ENCODE data around the gene TXNDC2. TPM values are rescaled to one million over a fixed set of nuclear protein-coding genes. Genes with fewer than 3 reads are reported as not detected.

The TXNDC2 gene
- polyA plus RNA-seq, 2 donors, result 0.06 TPM; not detected in 1

GRCh38 chr18:9926223-9926894, 40.6 kb downstream of the TXNDC2 start:
- Histone ChIP-seq H3K27me3 (ENCODE audit: control insufficient read depth in 1 of 2, insufficient read depth in 2 of 2, low read length in 2 of 2) (no peaks in the 10 kb centered on the region), H3K27ac (ENCODE audit: low read depth in 2 of 2, low read length in 1 of 2) (no peak overlapping the region), H3K4me3 (ENCODE audit: low read depth in 1 of 2, low read length in 2 of 2) (no peak overlapping the region), H3K9me3 (ENCODE audit: control insufficient read depth in 2 of 2, insufficient read depth in 1 of 2, low read depth in 1 of 2, low read length in 1 of 2) (no peaks in the 10 kb centered on the region), H3K36me3 (ENCODE audit: control insufficient read depth in 2 of 2, insufficient read depth in 2 of 2, low read length in 1 of 2) (no peaks in the 10 kb centered on the region), H3K4me1 (ENCODE audit: control insufficient read depth in 2 of 2, insufficient read depth in 2 of 2, low read length in 1 of 2) (no peaks in the 10 kb centered on the region)
- 69 to 86% methylated on average over 2 of the region's 2 CpGs for WGBS, 2 donors

- H3K4me3 ChIP-seq (ENCODE audit: low read depth in 1 of 2, low read length in 2 of 2), result no peak overlapping the region
- no peaks in the 10 kb centered on the region for H3K9me3 ChIP-seq (ENCODE audit: control insufficient read depth in 2 of 2, insufficient read depth in 1 of 2, low read depth in 1 of 2, low read length in 1 of 2)
- 36 to 39% methylated on average over 1 of the region's 1 CpG for WGBS, 2 donors
- H3K27me3 ChIP-seq (ENCODE audit: control insufficient read depth in 1 of 2, insufficient read depth in 2 of 2, low read length in 2 of 2), result no peaks in the 10 kb centered on the region
- no peaks in the 10 kb centered on the region for H3K4me1 ChIP-seq (ENCODE audit: control insufficient read depth in 2 of 2, insufficient read depth in 2 of 2, low read length in 1 of 2)
- H3K36me3 ChIP-seq (ENCODE audit: control insufficient read depth in 2 of 2, insufficient read depth in 2 of 2, low read length in 1 of 2), result no peaks in the 10 kb centered on the region
- no peak overlapping the region for H3K27ac ChIP-seq (ENCODE audit: low read depth in 2 of 2, low read length in 1 of 2)
Measured at GRCh38 chr18:9926977-9927376, 41.2 kb downstream of the TXNDC2 start.

GRCh38 chr18:9927392-9928063, 41.8 kb downstream of the TXNDC2 start:
- H3K27ac ChIP-seq (ENCODE audit: low read depth in 2 of 2, low read length in 1 of 2), result no peak overlapping the region

GRCh38 chr18:9928646-9929259, 43.0 kb downstream of the TXNDC2 start:
- Histone ChIP-seq H3K9me3 (ENCODE audit: control insufficient read depth in 2 of 2, insufficient read depth in 1 of 2, low read depth in 1 of 2, low read length in 1 of 2) (no peaks in the 10 kb centered on the region), H3K27me3 (ENCODE audit: control insufficient read depth in 1 of 2, insufficient read depth in 2 of 2, low read length in 2 of 2) (no peaks in the 10 kb centered on the region), H3K27ac (ENCODE audit: low read depth in 2 of 2, low read length in 1 of 2) (no peak overlapping the region), H3K36me3 (ENCODE audit: control insufficient read depth in 2 of 2, insufficient read depth in 2 of 2, low read length in 1 of 2) (no peaks in the 10 kb centered on the region), H3K4me3 (ENCODE audit: low read depth in 1 of 2, low read length in 2 of 2) (no peak overlapping the region), H3K4me1 (ENCODE audit: control insufficient read depth in 2 of 2, insufficient read depth in 2 of 2, low read length in 1 of 2) (no peaks in the 10 kb centered on the region)
- 77 to 79% methylated on average over 5 of the region's 5 CpGs for WGBS, 2 donors

More at GRCh38 chr18:9927392-9928063, 41.8 kb downstream of the TXNDC2 start:
- Histone ChIP-seq H3K36me3 (ENCODE audit: control insufficient read depth in 2 of 2, insufficient read depth in 2 of 2, low read length in 1 of 2) (no peaks in the 10 kb centered on the region), H3K4me1 (ENCODE audit: control insufficient read depth in 2 of 2, insufficient read depth in 2 of 2, low read length in 1 of 2) (no peaks in the 10 kb centered on the region), H3K27me3 (ENCODE audit: control insufficient read depth in 1 of 2, insufficient read depth in 2 of 2, low read length in 2 of 2) (no peaks in the 10 kb centered on the region), H3K9me3 (ENCODE audit: control insufficient read depth in 2 of 2, insufficient read depth in 1 of 2, low read depth in 1 of 2, low read length in 1 of 2) (no peaks in the 10 kb centered on the region), H3K4me3 (ENCODE audit: low read depth in 1 of 2, low read length in 2 of 2) (no peak overlapping the region)
- WGBS, 2 donors, result 72% methylated on average over 2 of the region's 2 CpGs

GRCh38 chr18:9930299-9930884, 44.6 kb downstream of the TXNDC2 start:
- H3K27me3 ChIP-seq (ENCODE audit: control insufficient read depth in 1 of 2, insufficient read depth in 2 of 2, low read length in 2 of 2), result no peaks in the 10 kb centered on the region
- no peak overlapping the region for H3K4me3 ChIP-seq (ENCODE audit: low read depth in 1 of 2, low read length in 2 of 2)
- no peaks in the 10 kb centered on the region for H3K9me3 ChIP-seq (ENCODE audit: control insufficient read depth in 2 of 2, insufficient read depth in 1 of 2, low read depth in 1 of 2, low read length in 1 of 2)
- H3K4me1 ChIP-seq (ENCODE audit: control insufficient read depth in 2 of 2, insufficient read depth in 2 of 2, low read length in 1 of 2), result no peaks in the 10 kb centered on the region
- H3K36me3 ChIP-seq (ENCODE audit: control insufficient read depth in 2 of 2, insufficient read depth in 2 of 2, low read length in 1 of 2), result no peaks in the 10 kb centered on the region
- WGBS, 2 donors, result 82 to 86% methylated on average over 3 of the region's 3 CpGs
- no peak overlapping the region for H3K27ac ChIP-seq (ENCODE audit: low read depth in 2 of 2, low read length in 1 of 2)

GRCh38 chr18:9931146-9931545, 45.4 kb downstream of the TXNDC2 start:
- 41 to 68% methylated on average over 1 of the region's 1 CpG for WGBS, 2 donors
- no peaks in the 10 kb centered on the region for H3K27me3 ChIP-seq (ENCODE audit: control insufficient read depth in 1 of 2, insufficient read depth in 2 of 2, low read length in 2 of 2)
- no peaks in the 10 kb centered on the region for H3K4me1 ChIP-seq (ENCODE audit: control insufficient read depth in 2 of 2, insufficient read depth in 2 of 2, low read length in 1 of 2)
- H3K36me3 ChIP-seq (ENCODE audit: control insufficient read depth in 2 of 2, insufficient read depth in 2 of 2, low read length in 1 of 2), result no peaks in the 10 kb centered on the region
- no peaks in the 10 kb centered on the region for H3K9me3 ChIP-seq (ENCODE audit: control insufficient read depth in 2 of 2, insufficient read depth in 1 of 2, low read depth in 1 of 2, low read length in 1 of 2)
- no peak overlapping the region for H3K27ac ChIP-seq (ENCODE audit: low read depth in 2 of 2, low read length in 1 of 2)
- H3K4me3 ChIP-seq (ENCODE audit: low read depth in 1 of 2, low read length in 2 of 2), result no peak overlapping the region

GRCh38 chr18:9931678-9932077, 45.9 kb downstream of the TXNDC2 start:
- Histone ChIP-seq H3K9me3 (ENCODE audit: control insufficient read depth in 2 of 2, insufficient read depth in 1 of 2, low read depth in 1 of 2, low read length in 1 of 2) (no peaks in the 10 kb centered on the region), H3K36me3 (ENCODE audit: control insufficient read depth in 2 of 2, insufficient read depth in 2 of 2, low read length in 1 of 2) (no peaks in the 10 kb centered on the region), H3K4me3 (ENCODE audit: low read depth in 1 of 2, low read length in 2 of 2) (no peak overlapping the region), H3K27ac (ENCODE audit: low read depth in 2 of 2, low read length in 1 of 2) (no peak overlapping the region), H3K4me1 (ENCODE audit: control insufficient read depth in 2 of 2, insufficient read depth in 2 of 2, low read length in 1 of 2) (no peaks in the 10 kb centered on the region), H3K27me3 (ENCODE audit: control insufficient read depth in 1 of 2, insufficient read depth in 2 of 2, low read length in 2 of 2) (no peaks in the 10 kb centered on the region)
- 75 to 82% methylated on average over 5 of the region's 5 CpGs for WGBS, 2 donors

- H3K9me3 ChIP-seq (ENCODE audit: control insufficient read depth in 2 of 2, insufficient read depth in 1 of 2, low read depth in 1 of 2, low read length in 1 of 2), result no peaks in the 10 kb centered on the region
- H3K36me3 ChIP-seq (ENCODE audit: control insufficient read depth in 2 of 2, insufficient read depth in 2 of 2, low read length in 1 of 2), result peaks cover 0 to 4% of the 10 kb centered on the region in 2 donors
- H3K4me3 ChIP-seq (ENCODE audit: low read depth in 1 of 2, low read length in 2 of 2), result no peak overlapping the region
- H3K27ac ChIP-seq (ENCODE audit: low read depth in 2 of 2, low read length in 1 of 2), result no peak overlapping the region
- H3K4me1 ChIP-seq (ENCODE audit: control insufficient read depth in 2 of 2, insufficient read depth in 2 of 2, low read length in 1 of 2), result no peaks in the 10 kb centered on the region
- no peaks in the 10 kb centered on the region for H3K27me3 ChIP-seq (ENCODE audit: control insufficient read depth in 1 of 2, insufficient read depth in 2 of 2, low read length in 2 of 2)
- WGBS, 2 donors, result 72 to 89% methylated on average over 3 of the region's 3 CpGs
Measured at GRCh38 chr18:9933865-9934264, 48.1 kb downstream of the TXNDC2 start.

DNA sequence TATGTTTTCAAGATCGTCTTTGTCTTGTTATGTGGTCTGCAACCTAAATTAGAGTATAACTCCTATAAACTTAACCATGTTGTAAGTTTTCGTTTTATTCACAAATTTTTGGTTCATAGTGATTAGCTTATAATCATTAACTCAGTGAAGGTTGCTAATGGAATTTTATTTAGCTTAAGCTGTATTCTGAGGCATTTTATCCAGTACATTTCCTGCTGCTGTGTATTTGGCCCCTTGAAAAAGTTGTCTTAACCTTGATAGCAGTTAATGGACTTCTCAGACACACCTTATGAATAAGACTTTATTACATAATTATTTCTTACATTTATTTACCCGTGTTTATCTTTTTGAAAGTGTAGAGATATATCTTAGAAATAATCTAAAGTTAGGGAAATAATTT, 48.5 kb downstream of the TXNDC2 start:
- Histone ChIP-seq H3K27me3 (ENCODE audit: control insufficient read depth in 1 of 2, insufficient read depth in 2 of 2, low read length in 2 of 2) (no peaks in the 10 kb centered on the region), H3K4me1 (ENCODE audit: control insufficient read depth in 2 of 2, insufficient read depth in 2 of 2, low read length in 1 of 2) (no peaks in the 10 kb centered on the region), H3K9me3 (ENCODE audit: control insufficient read depth in 2 of 2, insufficient read depth in 1 of 2, low read depth in 1 of 2, low read length in 1 of 2) (no peaks in the 10 kb centered on the region), H3K27ac (ENCODE audit: low read depth in 2 of 2, low read length in 1 of 2) (no peak overlapping the region), H3K36me3 (ENCODE audit: control insufficient read depth in 2 of 2, insufficient read depth in 2 of 2, low read length in 1 of 2) (peaks cover 0 to 4% of the 10 kb centered on the region in 2 donors), H3K4me3 (ENCODE audit: low read depth in 1 of 2, low read length in 2 of 2) (no peak overlapping the region)
- 82 to 94% methylated on average over 3 of the region's 3 CpGs for WGBS, 2 donors
